Osteoblast (primary cell): ENCODE data around the gene OR4F15. TPM values are rescaled to one million over a fixed set of nuclear protein-coding genes. Genes with fewer than 3 reads are reported as not detected.
"Not testable (repeated sequence)": the region's sequence is repeated elsewhere in the genome, so short reads cannot be mapped to it uniquely, and the experiment has no call there.

Experiments
- DNase-seq: peaks from one replicate; pipeline ENCODE4 v3.0.0; 2011; ENCODE audit warnings: low spot score, mixed read lengths; ENCODE audit not compliant: insufficient read length; ENCODE audit errors: missing footprints
- H2AFZ ChIP-seq: 2 replicates; pipeline ENCODE4 v1.6.0; 2011; ENCODE audit warnings: mild to moderate bottlenecking, low read length
- H3K27ac ChIP-seq: 2 replicates; pipeline ENCODE4 v1.5.1; 2011; ENCODE audit warnings: mild to moderate bottlenecking, low read depth, low read length, moderate library complexity
- H3K27me3 ChIP-seq: 2 replicates; pipeline ENCODE4 v1.6.0; 2012; ENCODE audit warnings: mild to moderate bottlenecking, control low read depth, inconsistent platforms, low read length, moderate library complexity; ENCODE audit not compliant: insufficient read depth
- H3K36me3 ChIP-seq: 2 replicates; pipeline ENCODE4 v1.5.1; 2011; ENCODE audit warnings: mild to moderate bottlenecking, low read length, control low read depth, moderate library complexity; ENCODE audit not compliant: insufficient read depth
- H3K4me1 ChIP-seq: 2 replicates; pipeline ENCODE4 v1.5.1; 2011; ENCODE audit warnings: mild to moderate bottlenecking, low read length, control low read depth, moderate library complexity; ENCODE audit not compliant: insufficient read depth
- H3K4me2 ChIP-seq: 2 replicates; pipeline ENCODE4 v1.6.0; 2011; ENCODE audit warnings: mild to moderate bottlenecking, low read length; ENCODE audit not compliant: insufficient read depth
- H3K4me3 ChIP-seq: fragments of 200-600 bp; sonication (generic); 3 replicates; pipeline ENCODE4 v1.5.1; 2012; ENCODE audit warnings: mild to moderate bottlenecking, low read length, inconsistent platforms; ENCODE audit not compliant: insufficient read depth
- H3K79me2 ChIP-seq: 2 replicates; pipeline ENCODE4 v1.6.0; 2012; ENCODE audit warnings: mild to moderate bottlenecking, low read length, control low read depth, inconsistent platforms; ENCODE audit not compliant: insufficient read depth
- H3K9me3 ChIP-seq: 2 replicates; pipeline ENCODE4 v1.5.1; 2011; ENCODE audit warnings: low read depth, low read length, control low read depth
- H4K20me1 ChIP-seq: 2 replicates; pipeline ENCODE4 v1.6.0; 2012; ENCODE audit warnings: mild to moderate bottlenecking, low read length, control low read depth; ENCODE audit not compliant: insufficient read depth
- total RNA-seq: library from RNA; depleted of rRNA; stranded (reverse); fragments of >200 nt; gene quantifications from 2 replicates; pipeline ENCODE4 v1.2.3, GENCODE V29; 2012
- TF ChIP-seq, protein P1 (sequence below): IDR thresholded peaks from 2 replicates; pipeline ENCODE4 v1.5.1; 2011; ENCODE audit warnings: mild to moderate bottlenecking, low read depth, low read length, moderate library complexity; ENCODE audit errors: extremely low read depth

Gene OR4F15, protein sequence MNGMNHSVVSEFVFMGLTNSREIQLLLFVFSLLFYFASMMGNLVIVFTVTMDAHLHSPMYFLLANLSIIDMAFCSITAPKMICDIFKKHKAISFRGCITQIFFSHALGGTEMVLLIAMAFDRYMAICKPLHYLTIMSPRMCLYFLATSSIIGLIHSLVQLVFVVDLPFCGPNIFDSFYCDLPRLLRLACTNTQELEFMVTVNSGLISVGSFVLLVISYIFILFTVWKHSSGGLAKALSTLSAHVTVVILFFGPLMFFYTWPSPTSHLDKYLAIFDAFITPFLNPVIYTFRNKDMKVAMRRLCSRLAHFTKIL
- under 0.01 TPM in 1 of 2 replicates, not detected in the other for total RNA-seq

DNA sequence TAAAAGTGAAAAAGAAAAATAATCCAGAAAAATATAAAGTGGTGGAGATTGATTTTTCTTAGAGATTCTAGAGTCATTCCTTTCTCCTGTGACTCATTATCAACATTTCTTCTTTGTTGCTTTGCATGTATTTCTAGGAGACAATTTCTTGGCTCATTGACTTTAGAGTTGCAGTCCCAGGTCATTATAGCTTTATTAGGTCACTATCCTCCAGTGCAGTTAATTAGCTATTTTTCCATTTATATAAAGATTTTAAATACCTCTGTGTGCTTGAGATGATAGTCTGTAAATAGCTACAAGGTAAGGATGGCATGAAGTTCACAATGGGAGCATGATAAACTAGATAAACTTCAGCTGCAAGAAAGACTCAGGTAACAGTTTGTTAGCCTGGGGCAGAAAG, at the start of gene OR4F15:
OR4F15 (plus strand) TSS at position 301 of the 400 bp plus-strand sequence. CDS start 5,985 bp downstream, outside the sequence.
- TF ChIP-seq, protein P1, sequence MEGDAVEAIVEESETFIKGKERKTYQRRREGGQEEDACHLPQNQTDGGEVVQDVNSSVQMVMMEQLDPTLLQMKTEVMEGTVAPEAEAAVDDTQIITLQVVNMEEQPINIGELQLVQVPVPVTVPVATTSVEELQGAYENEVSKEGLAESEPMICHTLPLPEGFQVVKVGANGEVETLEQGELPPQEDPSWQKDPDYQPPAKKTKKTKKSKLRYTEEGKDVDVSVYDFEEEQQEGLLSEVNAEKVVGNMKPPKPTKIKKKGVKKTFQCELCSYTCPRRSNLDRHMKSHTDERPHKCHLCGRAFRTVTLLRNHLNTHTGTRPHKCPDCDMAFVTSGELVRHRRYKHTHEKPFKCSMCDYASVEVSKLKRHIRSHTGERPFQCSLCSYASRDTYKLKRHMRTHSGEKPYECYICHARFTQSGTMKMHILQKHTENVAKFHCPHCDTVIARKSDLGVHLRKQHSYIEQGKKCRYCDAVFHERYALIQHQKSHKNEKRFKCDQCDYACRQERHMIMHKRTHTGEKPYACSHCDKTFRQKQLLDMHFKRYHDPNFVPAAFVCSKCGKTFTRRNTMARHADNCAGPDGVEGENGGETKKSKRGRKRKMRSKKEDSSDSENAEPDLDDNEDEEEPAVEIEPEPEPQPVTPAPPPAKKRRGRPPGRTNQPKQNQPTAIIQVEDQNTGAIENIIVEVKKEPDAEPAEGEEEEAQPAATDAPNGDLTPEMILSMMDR: no peak
- Histone ChIP-seq H3K4me1 (peaks cover 7% of the 10 kb centered on the region), H3K27me3 (no peaks in the 10 kb centered on the region), H4K20me1 (no peaks in the 10 kb centered on the region), H3K27ac (no peak within 1 kb of the TSS), H3K36me3 (no peaks in the 10 kb centered on the region), H3K4me3 (no peak within 1 kb of the TSS), H3K9me3 (no peaks in the 10 kb centered on the region), H3K4me2 (no peak within 1 kb of the TSS), H3K79me2 (no peaks in the 10 kb centered on the region), H2AFZ (no peak within 1 kb of the TSS)
- no peak for DNase-seq

DNA sequence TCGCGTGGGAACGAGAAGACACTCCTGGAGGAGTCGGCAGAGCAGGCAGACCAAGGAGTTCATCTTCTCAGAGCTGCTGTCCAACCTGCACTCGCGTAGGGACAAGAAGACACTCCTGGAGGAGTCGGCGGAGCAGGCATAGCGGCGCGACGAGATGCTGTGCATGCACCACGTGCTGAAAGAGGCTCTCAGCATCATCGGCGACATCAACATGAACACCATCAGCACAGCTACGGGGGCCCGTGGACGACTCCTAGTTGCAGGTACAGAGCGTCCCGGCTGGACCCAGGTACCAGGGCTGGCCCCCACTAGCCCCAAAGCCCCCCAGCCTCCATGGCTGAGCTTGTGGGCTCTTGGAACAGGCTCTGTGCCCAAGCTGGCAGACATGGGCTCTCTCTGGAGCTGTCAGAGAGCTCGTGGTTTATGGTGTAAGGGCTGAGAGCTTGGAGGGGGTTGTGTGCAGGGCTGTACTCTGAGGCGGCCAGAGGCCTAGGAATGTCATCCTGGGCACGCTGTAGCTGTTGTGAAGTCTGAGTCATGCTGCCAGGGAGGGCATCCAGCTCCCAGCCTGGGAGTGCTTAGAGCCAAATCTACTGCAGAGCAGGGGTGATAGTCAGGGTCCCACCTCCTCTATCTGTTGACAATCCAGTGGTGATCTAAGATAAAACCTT, 47.2 kb upstream of the OR4F15 start:
- not testable (repeated sequence) for H4K20me1 ChIP-seq, H3K9me3 ChIP-seq, H2AFZ ChIP-seq, H3K4me2 ChIP-seq, H3K4me1 ChIP-seq, H3K4me3 ChIP-seq, H3K27me3 ChIP-seq, H3K36me3 ChIP-seq, H3K79me2 ChIP-seq, H3K27ac ChIP-seq
- DNase-seq: peak; percentile 66

DNA sequence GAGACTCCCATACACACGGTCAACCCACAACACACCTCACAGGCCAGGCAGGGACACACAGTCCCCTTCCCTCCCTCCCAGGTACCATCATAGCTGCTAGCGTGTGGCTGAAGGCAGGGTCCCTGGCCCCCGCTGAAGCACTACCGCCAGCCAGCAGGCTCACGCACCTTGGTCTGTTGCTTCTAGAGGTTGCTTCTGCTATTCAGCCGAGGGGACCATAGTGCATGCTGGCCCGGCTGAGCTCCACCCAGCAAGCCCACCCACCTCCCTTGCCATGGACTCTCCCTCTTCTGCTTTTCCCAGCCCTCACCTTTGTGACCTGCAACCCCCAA, 46.7 kb upstream of the OR4F15 start:
- H3K4me1 ChIP-seq, H4K20me1 ChIP-seq, H3K9me3 ChIP-seq: not testable (repeated sequence)

DNA sequence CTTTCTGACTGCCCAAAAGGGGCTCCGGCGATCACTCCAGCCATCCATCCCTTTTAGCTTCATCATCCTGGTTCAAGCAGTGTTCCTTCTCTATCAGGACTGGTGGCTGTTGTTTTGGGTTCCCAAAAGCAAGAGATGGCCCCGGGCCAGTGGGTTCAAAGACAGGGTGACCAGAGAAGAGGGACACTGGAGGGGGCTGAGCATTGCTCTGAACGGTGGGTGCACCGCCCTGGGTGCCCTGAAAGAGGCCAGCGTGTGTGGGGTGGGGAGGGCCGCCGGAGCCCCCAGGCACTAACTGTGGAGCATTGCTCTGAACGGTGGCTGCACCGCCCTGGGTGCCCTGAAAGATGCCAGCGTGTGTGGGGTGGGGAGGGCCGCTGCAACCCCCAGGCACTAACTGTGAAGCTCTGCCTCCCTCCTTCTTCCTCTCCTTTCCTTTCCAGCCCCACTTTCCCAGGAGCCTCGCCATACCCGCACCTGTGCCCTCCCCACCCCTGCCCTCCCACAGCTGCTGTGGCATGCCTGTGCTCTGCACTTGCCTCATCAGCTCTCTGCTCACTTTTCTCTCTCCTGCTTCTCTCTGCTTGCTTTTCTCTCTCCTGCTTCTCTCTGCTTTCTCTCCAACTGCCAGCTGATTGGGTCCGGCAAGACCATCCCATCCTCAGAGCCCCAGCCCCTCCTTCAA, 46.1 kb upstream of the OR4F15 start:
- Histone ChIP-seq H3K27me3 (no peaks in the 10 kb centered on the region), H3K4me1 (no peaks in the 10 kb centered on the region), H3K4me3 (no peak overlapping the region), H3K4me2 (no peak overlapping the region), H3K79me2 (no peaks in the 10 kb centered on the region), H3K36me3 (no peaks in the 10 kb centered on the region), H4K20me1 (no peaks in the 10 kb centered on the region), H3K27ac (no peak overlapping the region), H3K9me3 (no peaks in the 10 kb centered on the region), H2AFZ (no peak overlapping the region)
- TF ChIP-seq, protein P1: no peak
- peak; percentile 80 for DNase-seq

More for the DNA sequence above, 46.7 kb upstream of the OR4F15 start:
- H3K27ac ChIP-seq, H3K79me2 ChIP-seq, H2AFZ ChIP-seq, H3K36me3 ChIP-seq, DNase-seq, H3K27me3 ChIP-seq, H3K4me3 ChIP-seq, H3K4me2 ChIP-seq: not testable (repeated sequence)

DNA sequence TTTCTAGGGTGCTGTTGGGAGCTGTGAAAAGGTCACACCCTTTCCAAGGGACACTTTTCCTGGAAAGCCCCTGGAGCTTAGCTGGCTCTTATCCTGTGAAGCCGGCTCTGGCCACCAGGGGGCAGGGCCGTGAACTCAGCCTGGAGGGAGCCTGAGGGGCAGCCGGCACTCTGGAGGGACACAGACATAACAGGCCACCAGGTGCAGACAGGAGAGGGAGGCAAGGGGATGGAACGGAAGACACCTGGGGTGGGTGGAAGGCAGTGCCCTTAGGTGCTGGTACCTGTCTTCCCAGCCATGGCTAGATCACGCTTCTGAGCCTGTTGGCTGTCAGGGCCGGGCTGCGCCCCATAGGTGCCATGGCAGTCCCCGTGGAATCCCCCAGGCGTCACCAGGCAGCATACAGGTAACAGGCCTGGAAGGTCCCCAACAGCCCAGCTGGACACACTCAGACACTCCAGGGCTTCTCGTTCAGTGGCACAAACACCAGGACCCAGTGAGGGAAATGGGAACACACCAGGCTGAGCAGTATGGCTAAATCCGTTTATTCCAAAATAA, 44.8 kb upstream of the OR4F15 start:
- H2AFZ ChIP-seq, H3K4me2 ChIP-seq, H3K27ac ChIP-seq, H3K27me3 ChIP-seq, H3K36me3 ChIP-seq, DNase-seq, H3K4me1 ChIP-seq, H4K20me1 ChIP-seq, H3K9me3 ChIP-seq, H3K4me3 ChIP-seq, H3K79me2 ChIP-seq: not testable (repeated sequence)
